Measurements from ENCODE around the gene CD274. TPM values are rescaled to one million over a fixed set of nuclear protein-coding genes. Genes with fewer than 3 reads are reported as not detected.

Gene CD274
- total RNA-seq, 1 experiment from 2014 or later, result 2.5 TPM

GRCh38 chr9:5427005-5427404 lies 23.3 kb upstream of the CD274 start (continued):
- no peak for TF ChIP-seq CBX3 (IDR thresholded peaks at IDR 0.05; ENCODE audit: low read depth)
- no peak for TF ChIP-seq ATF3 (IDR thresholded peaks at IDR 0.05)
- no peak for TF ChIP-seq MAX (IDR thresholded peaks at IDR 0.05)
- TF ChIP-seq REST (IDR thresholded peaks at IDR 0.05; ENCODE audit: low read depth), result no peak
- TF ChIP-seq SRF (IDR thresholded peaks at IDR 0.05; ENCODE audit: low read depth), result no peak
- TF ChIP-seq EGR1 (IDR thresholded peaks at IDR 0.05; ENCODE audit: low read depth), result no peak
- TF ChIP-seq SP1 (IDR thresholded peaks at IDR 0.05; ENCODE audit: low read depth), result no peak
- no peak for TF ChIP-seq JUND (IDR thresholded peaks at IDR 0.05)
- no peak for TF ChIP-seq ZFX (IDR thresholded peaks at IDR 0.05)
- no peak for TF ChIP-seq SIN3A (IDR thresholded peaks at IDR 0.05; ENCODE audit: low read depth)

- Histone ChIP-seq H4K20me1 (ENCODE audit: insufficient read depth) (no peaks in the 10 kb centered on the region), H3K27ac (ENCODE audit: low read depth, low read length) (no peak overlapping the region), H3K4me3 (replicated peaks in 1 of 2; ENCODE audit: low read depth in 1 of 2, low read length in 2 of 2) (no peak overlapping the region), H3K9me2 (ENCODE audit: insufficient read depth) (no peaks in the 10 kb centered on the region), H3K9ac (ENCODE audit: low read length) (no peak overlapping the region), H3K27me3 (ENCODE audit: insufficient read depth, low read length) (no peaks in the 10 kb centered on the region), H3K36me3 (ENCODE audit: control insufficient read depth in 1 of 2, insufficient read depth in 2 of 2, low read length in 2 of 2) (no peaks in the 10 kb centered on the region), H3K79me2 (ENCODE audit: insufficient read depth, low read length) (no peaks in the 10 kb centered on the region), H3K4me1 (ENCODE audit: control insufficient read depth in 1 of 2, insufficient read depth in 2 of 2, low read length in 2 of 2) (no peaks in the 10 kb centered on the region), H2AFZ (ENCODE audit: low read depth, low read length, poor library complexity, severe bottlenecking) (no peak overlapping the region), H3K4me2 (ENCODE audit: low read length) (no peak overlapping the region), H3K9me3 (ENCODE audit: control insufficient read depth in 1 of 2, insufficient read depth in 1 of 2, low read depth in 1 of 2, low read length in 2 of 2) (no peaks in the 10 kb centered on the region)
- RAD21 ChIA-PET (ENCODE audit: low non-redundant PET in 1 of 2, low total read pairs in 2 of 2, uncharacterized antibody in 2 of 2, unreplicated experiment in 2 of 2), result no interaction called here
- intact Hi-C loops (cut with micrococcal nuclease), result loop anchor here (5.0 to 10.0 kb wide), 2 partner anchors 666 to 1043 kb away; no protein-coding TSS in a partner anchor
- ATAC-seq (no peak), DNase-seq (ENCODE audit: low read depth, low spot score) (no peak)
- BruUV-seq (replicated peaks), result no TSS peak
- CTCF ChIA-PET, result no interaction called here
- POLR2A ChIA-PET, result interaction anchor here (1.2 kb wide), 1 partner anchor 9 kb away, joined by 5 read pairs; the partner anchor contains the start of gene PLGRKT
- TF ChIP-seq ZFX (IDR thresholded peaks at IDR 0.05), result no peak
- TF ChIP-seq ATF3 (IDR thresholded peaks at IDR 0.05), result no peak
- no peak for TF ChIP-seq RAD21 (IDR thresholded peaks at IDR 0.05; ENCODE audit: low read depth)
- TF ChIP-seq ZBTB33 (IDR thresholded peaks at IDR 0.05; ENCODE audit: extremely low read depth, insufficient replicate concordance, low read length), result no peak
- no peak for TF ChIP-seq SP1 (IDR thresholded peaks at IDR 0.05; ENCODE audit: low read depth)
- no peak for TF ChIP-seq EGR1 (IDR thresholded peaks at IDR 0.05; ENCODE audit: low read depth)
- no peak for TF ChIP-seq CEBPB (IDR thresholded peaks at IDR 0.05; ENCODE audit: low read depth)
- no peak for TF ChIP-seq FOSL1 (IDR thresholded peaks at IDR 0.05; ENCODE audit: low read depth)
- TF ChIP-seq SRF (IDR thresholded peaks at IDR 0.05; ENCODE audit: low read depth), result no peak
- TF ChIP-seq REST (IDR thresholded peaks at IDR 0.05; ENCODE audit: low read depth), result no peak
- TF ChIP-seq CBX3 (IDR thresholded peaks at IDR 0.05; ENCODE audit: low read depth), result no peak
- no peak for TF ChIP-seq SIN3A (IDR thresholded peaks at IDR 0.05; ENCODE audit: low read depth)
- no peak for TF ChIP-seq TCF7L2 (IDR thresholded peaks at IDR 0.05; ENCODE audit: borderline replicate concordance, extremely low read depth, insufficient read depth, insufficient read length)
Observed at GRCh38 chr9:5428172-5428571, 22.2 kb upstream of the CD274 start.
